HG03457 (cell line): Measurements from ENCODE around the gene SNAI3.
A peak's percentile ranks its signal among the peaks of the same experiment; 100 is the strongest.

Source experiments
- ATAC-seq: cut with Tn5 transposase; IDR thresholded peaks from one replicate; pipeline ENCODE4 v1.9.1; 2021; ENCODE audit warnings: moderate number of reproducible peaks; ENCODE audit not compliant: unreplicated experiment

SNAI3 gene

GRCh38 chr16:88691924-88692560 is 5.7 kb upstream of the SNAI3 start:
- no peak for ATAC-seq

- ATAC-seq, result no peak
Observed at GRCh38 chr16:88691129-88691813, 5.0 kb upstream of the SNAI3 start.

GRCh38 chr16:88690341-88691128 is 4.2 kb upstream of the SNAI3 start:
- no peak for ATAC-seq

GRCh38 chr16:88688013-88688778 is 1.9 kb upstream of the SNAI3 start:
- no peak for ATAC-seq

- ATAC-seq, result no peak
Observed at GRCh38 chr16:88687676-88688012, 1.3 kb upstream of the SNAI3 start.

- no peak for ATAC-seq
Observed at GRCh38 chr16:88687254-88687576, 908 bp upstream of the SNAI3 start.

- ATAC-seq, result peak; percentile 5
Observed at GRCh38 chr16:88686062-88686438, 257 bp downstream of the SNAI3 start.

GRCh38 chr16:88685156-88686061 is 898 bp downstream of the SNAI3 start:
- ATAC-seq, result no peak

GRCh38 chr16:88684569-88685155 is 1.6 kb downstream of the SNAI3 start:
- ATAC-seq, result no peak

- ATAC-seq, result peak; percentile 49
Observed at GRCh38 chr16:88681709-88682451, 4.4 kb downstream of the SNAI3 start.

GRCh38 chr16:88681084-88681680 is 5.1 kb downstream of the SNAI3 start:
- ATAC-seq, result no peak

GRCh38 chr16:88680554-88681083 is 5.7 kb downstream of the SNAI3 start:
- no peak for ATAC-seq

GRCh38 chr16:88678224-88678979 is 7.9 kb downstream of the SNAI3 start:
- ATAC-seq, result no peak

- ATAC-seq, result no peak
Observed at GRCh38 chr16:88677721-88678120, 8.6 kb downstream of the SNAI3 start.

GRCh38 chr16:88676502-88677242 is 9.6 kb downstream of the SNAI3 start:
- no peak for ATAC-seq

GRCh38 chr16:88673716-88674379 is 12.5 kb downstream of the SNAI3 start:
- no peak for ATAC-seq

GRCh38 chr16:88672776-88673175 is 13.5 kb downstream of the SNAI3 start:
- no peak for ATAC-seq
